GM18951 (cell line): Measurements from ENCODE around the gene KCNJ4.
"Not testable (repeated sequence)": the region's sequence is repeated elsewhere in the genome, so short reads cannot be mapped to it uniquely, and the experiment has no call there.

Experiments
- POLR2A ChIP-seq: IDR thresholded peaks from 4 replicates; pipeline ENCODE4 v1.6.1; 2011; ENCODE audit warnings: mild to moderate bottlenecking; ENCODE audit not compliant: insufficient read length, insufficient read depth; ENCODE audit errors: extremely low read depth
- in situ Hi-C: fragments of 300-500 bp; cut with MboI; formaldehyde crosslinking; loops from one replicate; pipeline ENCODE4 v1.12.0; 2022; ENCODE audit warnings: low sequenced_read_pairs, mixed read lengths, inconsistent platforms; ENCODE audit not compliant: unreplicated experiment

KCNJ4 gene

DNA sequence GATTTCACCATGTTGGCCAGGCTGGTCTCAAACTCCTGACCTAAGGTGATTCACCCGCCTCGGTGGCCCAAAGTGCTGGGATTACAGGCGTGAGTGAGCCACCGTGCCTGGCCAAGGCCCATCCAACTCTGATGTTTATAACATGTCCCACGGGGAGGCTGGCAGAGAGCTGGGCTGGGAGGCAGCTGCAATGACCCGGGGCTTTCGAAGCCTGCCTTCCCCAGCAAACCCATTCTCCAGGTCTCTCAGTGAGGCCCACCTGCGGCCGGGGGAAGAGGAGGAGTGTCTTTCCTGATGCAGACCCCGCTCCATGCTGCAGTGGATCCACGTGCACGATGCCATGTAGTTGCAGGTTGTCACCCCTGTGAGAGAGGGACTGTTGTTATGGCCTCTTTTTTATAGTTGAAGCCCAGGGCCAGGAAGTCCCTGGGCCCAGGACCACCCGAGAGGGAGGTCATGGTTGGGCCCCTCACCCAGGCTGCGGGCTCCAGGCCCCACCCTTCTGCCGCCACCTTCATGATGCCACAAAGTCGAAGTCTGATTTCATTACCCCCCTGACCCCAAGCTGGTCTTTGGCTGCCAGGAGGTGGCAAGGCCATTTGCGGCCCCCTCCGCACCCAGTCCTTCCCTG, 38.3 kb downstream of the KCNJ4 start:
- in situ Hi-C loops, result no loop called here
- TF ChIP-seq POLR2A, result no peak

DNA sequence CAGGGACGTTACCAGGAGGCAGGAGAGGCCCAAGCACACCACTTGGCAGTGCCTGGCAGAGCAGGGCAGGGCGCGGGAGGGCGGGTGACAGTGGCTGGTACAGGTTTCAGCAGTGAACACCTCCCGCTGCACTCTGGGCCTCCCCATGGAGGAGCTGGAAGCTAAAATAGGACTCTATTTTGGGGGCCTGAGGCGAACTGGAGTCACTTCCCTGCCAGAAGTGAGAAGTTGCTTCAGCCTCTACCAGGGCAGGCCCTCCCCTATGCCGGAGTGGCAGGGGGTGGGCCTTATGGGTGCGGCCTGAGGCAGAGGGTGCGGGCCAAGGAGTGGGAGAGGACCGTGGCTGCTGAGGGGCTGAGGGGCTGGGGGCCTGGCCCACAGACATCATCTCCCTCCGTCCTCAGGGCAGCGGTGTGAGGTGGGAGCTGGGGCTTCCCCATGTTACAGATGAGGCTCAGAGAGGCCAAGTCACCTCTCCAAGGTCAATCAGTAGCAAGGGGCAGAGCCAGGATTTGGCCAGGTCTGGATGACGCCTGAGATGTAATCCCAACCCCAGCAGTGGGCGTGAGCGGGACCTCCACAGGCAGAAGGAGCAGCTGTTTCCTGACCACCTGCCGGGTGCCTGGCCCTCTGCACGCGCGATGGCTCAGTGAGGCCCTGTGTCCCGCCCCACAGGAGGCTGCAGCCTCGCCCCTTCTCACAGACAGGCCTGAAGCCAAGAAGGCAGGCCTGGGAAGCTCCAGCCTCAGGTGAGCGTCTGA, 39.3 kb downstream of the KCNJ4 start:
- in situ Hi-C loops, result no loop called here
- no peak for TF ChIP-seq POLR2A

DNA sequence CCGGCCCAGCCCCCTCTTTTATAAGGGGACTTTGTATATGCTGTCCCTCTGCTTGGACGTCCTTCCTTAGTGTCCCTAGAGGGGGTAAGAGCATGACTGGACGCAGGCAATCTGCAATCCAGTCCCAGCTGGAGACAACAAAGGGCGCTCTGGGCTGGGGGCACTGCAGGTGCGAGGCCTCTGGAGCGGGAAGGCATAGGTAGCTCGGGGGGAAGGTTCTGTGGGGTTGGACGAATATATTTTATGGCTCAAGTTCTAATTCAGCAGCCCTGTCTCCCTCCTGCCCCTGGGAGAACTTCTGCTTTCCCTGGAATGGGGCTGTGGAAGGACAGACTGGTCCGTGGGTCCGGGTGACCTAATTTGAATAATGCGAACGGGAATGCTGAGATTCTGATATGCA, 40.0 kb downstream of the KCNJ4 start:
- no peak for TF ChIP-seq POLR2A
- in situ Hi-C loops, result no loop called here

DNA sequence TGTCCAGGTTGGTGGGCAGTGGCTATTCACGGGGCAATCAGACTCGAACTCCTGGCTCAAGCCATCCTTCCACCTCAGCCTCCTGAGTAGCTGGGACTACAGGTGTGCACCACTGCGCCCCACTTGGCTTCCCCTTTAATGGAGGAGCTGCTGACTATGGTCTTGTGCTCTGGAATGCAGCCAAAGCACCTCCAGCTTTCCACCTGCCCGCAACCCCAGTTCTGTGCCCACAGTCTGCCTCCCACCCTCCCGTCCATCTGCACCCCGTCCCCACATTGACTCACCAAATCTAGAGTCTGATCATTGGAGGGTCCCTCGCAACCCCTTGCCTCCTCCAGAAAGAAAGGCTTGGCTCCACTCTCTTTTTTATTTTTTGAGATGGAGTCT, 41.0 kb downstream of the KCNJ4 start:
- TF ChIP-seq POLR2A, result no peak
- in situ Hi-C loops, result no loop called here

DNA sequence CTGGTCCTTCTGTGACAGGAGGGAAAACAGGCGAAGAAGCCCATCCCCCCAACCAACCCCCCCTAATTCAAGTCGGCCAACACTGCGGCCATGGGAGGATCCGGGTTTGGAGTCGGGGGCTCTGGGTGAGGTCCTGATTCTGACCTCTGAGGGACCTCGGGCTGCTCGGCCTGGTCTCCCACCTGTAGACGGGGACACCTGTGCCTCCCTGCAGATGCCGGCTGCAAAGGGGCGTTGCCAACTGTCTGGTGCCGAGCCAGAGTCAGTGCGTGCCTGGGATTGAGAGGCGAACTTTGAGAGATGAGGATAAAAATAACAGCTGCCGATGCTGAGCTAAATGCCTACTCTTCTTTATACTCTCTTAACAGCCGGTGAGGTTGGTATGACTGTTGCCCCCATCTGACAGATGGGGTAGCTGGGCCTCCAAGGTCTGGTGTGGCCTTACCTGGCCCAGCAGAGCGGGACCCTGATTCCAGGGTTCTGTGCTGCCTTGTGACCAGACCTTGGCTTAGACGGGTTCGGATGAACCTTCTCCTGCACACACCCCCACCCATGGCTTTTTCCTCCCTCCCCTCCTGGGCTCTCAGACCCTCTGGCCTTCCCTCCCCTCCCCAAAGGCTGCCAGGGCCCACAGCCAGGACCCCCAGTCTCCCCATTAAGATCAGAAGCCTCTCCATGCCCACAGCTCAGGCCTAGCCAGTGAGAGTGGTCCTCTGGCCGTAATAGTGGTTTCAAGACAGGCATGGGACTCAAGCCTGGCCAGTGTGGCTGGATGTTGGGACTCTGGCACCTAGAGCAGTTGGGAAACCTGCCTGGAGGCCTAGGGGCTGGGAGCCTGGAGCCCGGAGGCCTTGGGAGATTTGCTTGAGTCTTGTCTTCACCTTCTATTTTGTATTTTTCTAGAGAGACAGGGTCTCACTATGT, 41.7 kb downstream of the KCNJ4 start:
- no peak for TF ChIP-seq POLR2A
- in situ Hi-C loops, result no loop called here

DNA sequence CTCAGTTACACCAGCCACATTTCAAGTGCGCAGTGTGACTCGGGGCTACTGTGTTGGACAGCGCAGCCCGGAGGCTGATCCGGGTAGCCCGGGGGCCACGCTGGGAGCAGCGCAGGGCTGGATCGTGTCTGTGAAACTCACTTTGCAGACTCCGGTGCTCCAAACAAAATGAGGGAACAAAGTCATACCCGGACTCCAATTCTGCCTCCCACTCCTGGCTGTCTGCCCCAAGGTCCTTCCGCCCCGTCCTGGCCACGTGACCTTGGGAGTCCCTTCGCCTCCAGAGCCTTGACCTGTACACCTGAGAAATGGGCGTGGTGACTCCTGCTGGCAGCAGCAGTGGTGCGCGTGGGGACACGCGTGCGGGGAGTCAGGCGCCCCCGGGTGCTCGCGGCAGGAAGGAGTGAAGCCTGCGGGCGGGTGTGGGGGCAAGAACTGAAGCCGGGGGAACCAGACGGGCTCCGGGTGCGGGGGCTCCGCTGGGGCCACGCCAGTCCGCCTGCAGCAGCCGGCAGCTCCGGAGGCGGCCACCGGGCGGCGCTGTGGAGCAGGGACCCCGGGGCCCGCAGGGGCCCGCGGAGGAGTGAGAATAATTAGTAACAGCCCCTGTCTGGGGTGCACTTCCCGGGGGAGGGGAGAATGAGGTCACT, 42.4 kb downstream of the KCNJ4 start:
- in situ Hi-C loops, result no loop called here

DNA sequence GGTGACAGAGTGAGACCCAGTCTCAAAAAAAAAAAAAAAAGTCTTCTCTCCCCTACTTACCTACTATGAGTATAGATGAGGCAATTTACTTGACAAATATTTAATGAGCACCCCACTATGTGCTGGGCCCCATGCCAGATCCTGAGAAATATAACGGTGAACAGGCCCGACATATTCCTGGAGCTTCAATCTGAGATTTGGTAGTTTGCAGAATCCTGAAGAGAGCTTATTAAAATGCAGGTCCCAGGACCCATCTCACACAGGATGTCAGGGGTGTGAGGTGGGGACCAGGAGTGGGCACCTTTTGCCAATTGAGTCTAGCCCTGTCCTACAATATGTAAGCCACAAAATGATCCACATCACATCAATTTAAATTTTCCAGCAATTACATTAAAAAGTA, 44.0 kb downstream of the KCNJ4 start:
- in situ Hi-C loops, result no loop called here
- no peak for TF ChIP-seq POLR2A

More for the DNA sequence above, 42.4 kb downstream of the KCNJ4 start:
- TF ChIP-seq POLR2A, result no peak

DNA sequence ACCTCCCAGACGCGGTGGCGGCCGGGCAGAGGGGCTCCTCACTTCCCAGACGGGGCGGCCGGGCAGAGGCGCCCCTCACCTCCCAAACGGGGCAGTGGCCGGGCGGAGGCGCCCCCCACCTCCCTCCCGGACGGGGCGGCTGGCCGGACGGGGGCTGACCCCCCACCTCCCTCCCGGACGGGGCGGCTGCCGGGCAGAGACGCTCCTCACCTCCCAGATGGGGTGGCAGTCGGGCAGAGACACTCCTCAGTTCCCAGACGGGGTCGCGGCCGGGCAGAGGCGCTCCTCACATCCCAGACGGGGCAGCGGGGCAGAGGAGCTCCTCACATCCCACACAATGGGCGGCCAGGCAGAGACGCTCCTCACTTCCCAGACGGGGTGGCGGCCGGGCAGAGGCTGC, 45.1 kb downstream of the KCNJ4 start:
- in situ Hi-C loops, result not testable (repeated sequence)

DNA sequence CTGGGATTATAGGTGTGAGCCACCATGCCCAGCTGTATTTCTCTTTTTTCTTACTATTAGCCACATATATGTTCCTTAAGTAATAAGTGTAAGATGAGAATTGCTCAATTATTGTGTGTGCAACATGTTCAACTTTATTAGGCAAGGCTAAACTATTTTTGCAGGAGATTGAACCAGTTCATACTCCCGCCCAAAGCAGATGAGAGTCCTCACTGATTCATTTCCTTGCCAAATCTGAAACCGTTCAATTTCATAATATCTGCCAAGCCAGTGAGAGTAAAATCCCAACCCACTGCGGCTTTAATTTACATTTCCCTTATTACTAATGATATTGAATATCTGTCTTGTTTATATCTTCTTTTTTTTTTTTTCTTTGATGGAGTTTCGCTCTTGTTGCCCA, 48.4 kb downstream of the KCNJ4 start:
- no peak for TF ChIP-seq POLR2A
- in situ Hi-C loops, result no loop called here

DNA sequence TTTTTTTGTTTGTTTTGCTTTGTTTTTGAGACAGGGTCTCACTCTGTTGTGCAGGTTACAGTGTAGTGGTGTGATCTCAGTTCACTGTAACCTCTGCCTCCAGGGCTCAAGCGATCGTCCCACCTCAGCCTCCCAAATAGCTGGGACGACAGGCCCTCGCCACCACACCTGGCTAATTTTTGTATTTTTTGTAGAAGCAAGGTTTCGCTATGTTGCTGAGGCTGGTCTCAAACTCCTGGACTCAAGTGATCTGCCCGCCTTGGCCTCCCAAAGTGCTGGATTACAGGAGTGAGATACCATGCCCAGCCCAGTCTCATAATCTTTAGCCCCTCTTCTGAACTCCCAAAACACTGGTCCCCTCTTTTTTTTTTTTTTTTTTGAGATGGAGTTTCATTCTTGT, 50.6 kb downstream of the KCNJ4 start:
- in situ Hi-C loops, result no loop called here
- no peak for TF ChIP-seq POLR2A

DNA sequence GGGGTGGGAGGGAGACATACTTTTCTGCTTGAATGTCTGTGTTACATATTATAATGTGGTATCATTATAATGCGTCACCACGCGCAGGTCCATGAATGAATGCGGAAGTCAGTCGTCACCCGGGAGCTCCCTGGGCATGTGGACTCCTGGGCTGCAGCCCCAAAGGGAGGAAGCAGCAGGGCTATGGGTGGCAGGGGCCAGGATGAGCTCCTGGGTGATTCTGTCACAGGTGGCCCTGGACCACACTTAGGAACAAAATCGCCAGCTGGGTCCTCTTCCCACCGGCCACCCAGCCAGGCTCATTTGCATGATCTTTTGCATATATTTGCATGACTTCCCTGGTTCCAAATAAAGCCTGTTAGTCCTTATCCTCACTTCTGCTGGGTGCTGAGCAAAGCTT, 51.2 kb downstream of the KCNJ4 start:
- TF ChIP-seq POLR2A, result no peak
- in situ Hi-C loops, result no loop called here

DNA sequence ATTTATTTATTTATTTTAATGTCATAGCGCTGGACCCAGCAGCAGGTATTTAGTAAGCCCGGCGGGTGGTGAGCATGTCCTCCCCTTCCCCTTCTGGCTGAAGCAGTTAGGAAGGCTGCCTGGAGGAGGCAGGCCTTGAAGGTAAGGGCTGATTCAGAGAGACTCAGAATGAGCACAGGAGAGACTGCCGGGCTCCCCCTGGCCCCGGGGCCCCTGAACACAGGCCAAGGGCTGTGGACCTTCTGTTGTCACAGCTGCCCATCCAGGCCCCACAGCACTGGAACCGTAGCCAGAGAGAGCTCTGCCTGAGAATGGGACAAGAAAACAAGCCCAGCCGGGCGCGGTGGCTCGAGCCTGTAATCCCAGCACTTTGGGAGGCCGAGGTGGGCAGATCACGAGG, 52.8 kb downstream of the KCNJ4 start:
- no peak for TF ChIP-seq POLR2A
- in situ Hi-C loops, result no loop called here
